ENCODE measurements around the gene PHF10. TPM values are rescaled to one million over a fixed set of nuclear protein-coding genes. Genes with fewer than 3 reads are reported as not detected.

Gene PHF10
- total RNA-seq, 1 donor from 2014 or later: 50.6 TPM

GRCh38 chr6:169663468-169663867 is 60.8 kb downstream of the PHF10 start:
- no peak overlapping the region for H3K27ac Mint-ChIP-seq (ENCODE audit: unreplicated experiment)
- no peak for TF ChIP-seq CTCF (IDR thresholded peaks at IDR 0.05)
- H3K36me3 Mint-ChIP-seq (ENCODE audit: unreplicated experiment): peaks cover 30% of the 10 kb centered on the region
- H3K9me3 Mint-ChIP-seq (ENCODE audit: unreplicated experiment): no peaks in the 10 kb centered on the region
- no peaks in the 10 kb centered on the region for H3K27me3 Mint-ChIP-seq (ENCODE audit: unreplicated experiment)
- peak; percentile 51 for DNase-seq (ENCODE audit: extremely low spot score, unreplicated experiment)
- H3K4me3 Mint-ChIP-seq (ENCODE audit: unreplicated experiment): no peak overlapping the region
- no peaks in the 10 kb centered on the region for H3K4me1 Mint-ChIP-seq (ENCODE audit: unreplicated experiment)

- TF ChIP-seq CTCF (IDR thresholded peaks at IDR 0.05): no peak
- H3K4me1 Mint-ChIP-seq (ENCODE audit: unreplicated experiment): no peaks in the 10 kb centered on the region
- H3K9me3 Mint-ChIP-seq (ENCODE audit: unreplicated experiment): no peaks in the 10 kb centered on the region
- H3K4me3 Mint-ChIP-seq (ENCODE audit: unreplicated experiment): no peak overlapping the region
- H3K27me3 Mint-ChIP-seq (ENCODE audit: unreplicated experiment): no peaks in the 10 kb centered on the region
- no peak overlapping the region for H3K27ac Mint-ChIP-seq (ENCODE audit: unreplicated experiment)
- DNase-seq (ENCODE audit: extremely low spot score, unreplicated experiment): peak; percentile 79
- peaks cover 28% of the 10 kb centered on the region for H3K36me3 Mint-ChIP-seq (ENCODE audit: unreplicated experiment)
Observed at GRCh38 chr6:169661391-169661756, 62.9 kb downstream of the PHF10 start.

GRCh38 chr6:169660751-169661390 is 63.4 kb downstream of the PHF10 start:
- no peaks in the 10 kb centered on the region for H3K27me3 Mint-ChIP-seq (ENCODE audit: unreplicated experiment)

GRCh38 chr6:169659820-169660610 is 64.3 kb downstream of the PHF10 start:
- peak; percentile 82 for DNase-seq (ENCODE audit: extremely low spot score, unreplicated experiment)
- Mint-ChIP-seq H3K27ac (ENCODE audit: unreplicated experiment) (no peak overlapping the region), H3K27me3 (ENCODE audit: unreplicated experiment) (no peaks in the 10 kb centered on the region), H3K4me3 (ENCODE audit: unreplicated experiment) (no peak overlapping the region), H3K4me1 (ENCODE audit: unreplicated experiment) (peaks cover 6% of the 10 kb centered on the region), H3K36me3 (ENCODE audit: unreplicated experiment) (peaks cover 28% of the 10 kb centered on the region), H3K9me3 (ENCODE audit: unreplicated experiment) (no peaks in the 10 kb centered on the region)
- no peak for TF ChIP-seq CTCF (IDR thresholded peaks at IDR 0.05)

More at GRCh38 chr6:169660751-169661390, 63.4 kb downstream of the PHF10 start:
- peak; percentile 86 for DNase-seq (ENCODE audit: extremely low spot score, unreplicated experiment)
- H3K4me3 Mint-ChIP-seq (ENCODE audit: unreplicated experiment): no peak overlapping the region
- H3K9me3 Mint-ChIP-seq (ENCODE audit: unreplicated experiment): no peaks in the 10 kb centered on the region
- H3K27ac Mint-ChIP-seq (ENCODE audit: unreplicated experiment): no peak overlapping the region
- H3K4me1 Mint-ChIP-seq (ENCODE audit: unreplicated experiment): no peaks in the 10 kb centered on the region
- TF ChIP-seq CTCF (IDR thresholded peaks at IDR 0.05): no peak
- H3K36me3 Mint-ChIP-seq (ENCODE audit: unreplicated experiment): peaks cover 28% of the 10 kb centered on the region

- Mint-ChIP-seq H3K4me3 (ENCODE audit: unreplicated experiment) (no peak overlapping the region), H3K27ac (ENCODE audit: unreplicated experiment) (no peak overlapping the region), H3K36me3 (ENCODE audit: unreplicated experiment) (peaks cover 13% of the 10 kb centered on the region), H3K9me3 (ENCODE audit: unreplicated experiment) (no peaks in the 10 kb centered on the region), H3K27me3 (ENCODE audit: unreplicated experiment) (no peaks in the 10 kb centered on the region), H3K4me1 (ENCODE audit: unreplicated experiment) (peaks cover 7% of the 10 kb centered on the region)
- DNase-seq (ENCODE audit: extremely low spot score, unreplicated experiment): peak; percentile 83
- TF ChIP-seq CTCF (IDR thresholded peaks at IDR 0.05): no peak
Observed at GRCh38 chr6:169657284-169657610, 67.1 kb downstream of the PHF10 start.

Measured in osteocyte (in vitro differentiated cells).